Stomach (tissue), 4 donors: ENCODE measurements around the gene SEMA4C.

Experiments
- EP300 ChIP-seq: sonication (generic); formaldehyde crosslinking; IDR thresholded peaks from one replicate; pipeline ENCODE4 v1.6.1; 2017; ENCODE audit warnings: antibody characterized with exemption
- POLR2AphosphoS5 ChIP-seq, 3 donors: sonication (generic); formaldehyde crosslinking; IDR thresholded peaks; one replicate each; pipeline ENCODE4 v1.6.1; 2016; ENCODE audit warnings: antibody characterized with exemption in 3 of 3
- TF ChIP-seq, protein P1 (sequence below), 7 experiments: fragments of 450-650 bp in 4 of 7; fragments of 200-600 bp in 3 of 7; sonication (generic) in 3 of 7; IDR thresholded peaks; one replicate each; pipeline ENCODE4 v1.5.1; 2016 to 2019; ENCODE audit warnings: antibody characterized with exemption in 7 of 7, control low read depth in 2 of 7, mild to moderate bottlenecking in 1 of 7

DNA sequence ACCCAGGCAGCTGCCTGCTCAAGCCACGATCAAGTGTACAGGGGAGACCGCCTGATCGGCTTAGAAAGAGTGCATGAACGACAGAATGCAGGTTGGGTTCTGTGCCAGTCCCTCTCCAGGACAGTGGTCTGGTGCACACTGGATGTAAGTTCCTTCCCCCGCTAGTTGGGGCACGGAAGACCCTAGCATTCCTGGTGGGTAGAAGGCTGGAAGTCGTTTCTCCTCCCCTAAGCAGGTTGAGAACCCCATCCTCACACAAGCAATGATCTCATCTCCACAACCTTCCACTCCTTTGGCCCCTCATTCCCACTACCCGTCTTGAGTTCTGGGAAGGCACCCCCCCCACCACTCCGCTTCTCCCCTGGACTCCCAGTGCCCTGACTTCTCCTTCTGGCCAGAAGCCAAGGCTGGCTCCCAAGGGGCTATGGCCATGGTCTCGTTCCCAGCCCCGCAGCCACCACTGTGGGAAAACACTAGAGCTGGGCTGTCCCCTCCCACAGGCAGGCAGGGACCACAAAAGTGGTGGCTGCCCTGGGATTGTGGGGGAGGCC is 10.7 kb downstream of the SEMA4C start:
- TF ChIP-seq POLR2AphosphoS5 (IDR thresholded peaks at IDR 0.05): no peak
- TF ChIP-seq, protein P1, sequence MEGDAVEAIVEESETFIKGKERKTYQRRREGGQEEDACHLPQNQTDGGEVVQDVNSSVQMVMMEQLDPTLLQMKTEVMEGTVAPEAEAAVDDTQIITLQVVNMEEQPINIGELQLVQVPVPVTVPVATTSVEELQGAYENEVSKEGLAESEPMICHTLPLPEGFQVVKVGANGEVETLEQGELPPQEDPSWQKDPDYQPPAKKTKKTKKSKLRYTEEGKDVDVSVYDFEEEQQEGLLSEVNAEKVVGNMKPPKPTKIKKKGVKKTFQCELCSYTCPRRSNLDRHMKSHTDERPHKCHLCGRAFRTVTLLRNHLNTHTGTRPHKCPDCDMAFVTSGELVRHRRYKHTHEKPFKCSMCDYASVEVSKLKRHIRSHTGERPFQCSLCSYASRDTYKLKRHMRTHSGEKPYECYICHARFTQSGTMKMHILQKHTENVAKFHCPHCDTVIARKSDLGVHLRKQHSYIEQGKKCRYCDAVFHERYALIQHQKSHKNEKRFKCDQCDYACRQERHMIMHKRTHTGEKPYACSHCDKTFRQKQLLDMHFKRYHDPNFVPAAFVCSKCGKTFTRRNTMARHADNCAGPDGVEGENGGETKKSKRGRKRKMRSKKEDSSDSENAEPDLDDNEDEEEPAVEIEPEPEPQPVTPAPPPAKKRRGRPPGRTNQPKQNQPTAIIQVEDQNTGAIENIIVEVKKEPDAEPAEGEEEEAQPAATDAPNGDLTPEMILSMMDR (IDR thresholded peaks at IDR 0.05): no peak
- no peak for TF ChIP-seq EP300
